EL (cell line): ENCODE measurements around the gene SQSTM1.
A peak's percentile ranks its signal among the peaks of the same experiment; 100 is the strongest.
"Not testable (repeated sequence)": the region's sequence is repeated elsewhere in the genome, so short reads cannot be mapped to it uniquely, and the experiment has no call there.

Source experiments
- DNase-seq: peaks from one replicate; pipeline ENCODE4 v3.0.0-alpha.2; 2016

SQSTM1 gene

GRCh38 chr5:179858586-179859427, 38.1 kb downstream of the SQSTM1 start, which contains the start of gene MRNIP:
Gene MRNIP (minus strand): TSS chr5:179858817. CDS start chr5:179858796, 21 bp downstream.
- DNase-seq = peak; percentile 95

DNA sequence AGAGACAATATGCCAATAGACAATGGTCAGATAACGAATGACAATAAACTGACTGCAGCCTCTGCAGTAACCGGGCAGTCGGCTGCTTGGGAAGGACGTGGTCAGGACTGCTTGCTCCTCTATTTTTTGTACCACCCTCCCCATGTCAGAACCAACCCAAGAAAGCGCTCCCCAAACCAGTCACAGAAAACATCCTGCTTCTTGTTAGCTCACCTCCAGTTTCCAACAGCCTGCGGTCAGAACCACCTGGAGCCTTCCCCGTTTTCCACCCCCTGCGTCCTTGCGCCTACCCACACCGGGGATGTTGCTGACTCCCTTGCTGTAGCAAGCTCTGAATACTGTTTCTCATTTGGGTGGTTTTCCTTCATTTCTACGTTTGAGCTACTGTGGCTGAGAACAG, 39.6 kb downstream of the SQSTM1 start:
- no peak for DNase-seq

GRCh38 chr5:179862296-179862695, 41.6 kb downstream of the SQSTM1 start:
- no peak for DNase-seq

DNA sequence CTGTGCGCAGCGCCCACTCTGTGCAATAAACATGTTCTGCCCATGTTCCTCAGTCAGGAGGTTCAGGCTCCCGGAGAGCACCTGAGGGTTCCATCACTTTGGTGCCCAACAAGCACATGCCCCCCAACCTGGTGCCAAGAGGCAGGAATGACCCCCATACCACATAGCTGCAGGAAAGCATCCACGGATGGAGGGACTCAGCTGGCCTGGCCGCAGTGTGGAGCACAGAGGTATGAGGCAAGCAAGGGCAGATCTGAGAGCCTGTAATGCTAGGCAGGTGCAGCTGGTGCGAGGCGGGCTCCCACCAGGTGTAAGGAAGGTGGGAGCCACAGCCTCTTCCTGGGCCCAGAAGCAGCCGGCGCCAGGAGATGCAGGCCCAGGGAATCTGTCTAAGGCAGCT, 42.2 kb downstream of the SQSTM1 start:
- DNase-seq = no peak

- no peak for DNase-seq
Observed at GRCh38 chr5:179863449-179864085, 42.9 kb downstream of the SQSTM1 start.

DNA sequence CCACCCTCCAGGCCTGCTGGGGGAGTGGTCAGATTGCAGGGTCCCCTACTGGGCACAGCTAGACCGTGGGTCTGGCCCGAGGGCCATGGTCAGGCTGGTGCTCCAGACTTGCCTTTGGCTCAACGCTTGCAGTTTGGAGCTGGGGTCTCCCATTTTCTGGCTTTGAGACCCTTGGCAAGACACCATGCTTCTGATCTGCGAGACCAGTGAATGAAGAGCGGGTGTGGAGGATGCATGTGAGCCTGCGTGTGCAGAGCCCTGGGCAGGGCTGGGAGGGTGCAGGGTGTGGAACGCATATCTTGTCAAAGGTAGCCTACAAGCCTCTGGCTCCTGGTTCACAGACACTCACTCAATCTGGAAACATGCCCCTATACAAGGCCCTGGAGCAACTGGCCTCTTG, 44.0 kb downstream of the SQSTM1 start:
- no peak for DNase-seq

- no peak for DNase-seq
Observed at GRCh38 chr5:179865491-179866240, 45.0 kb downstream of the SQSTM1 start.

- DNase-seq = no peak
Observed at GRCh38 chr5:179866241-179867078, 45.8 kb downstream of the SQSTM1 start.

- no peak for DNase-seq
Observed at GRCh38 chr5:179867079-179867465, 46.4 kb downstream of the SQSTM1 start.

- DNase-seq = no peak
Observed at GRCh38 chr5:179867476-179867875, 46.8 kb downstream of the SQSTM1 start.

GRCh38 chr5:179868541-179868940, 47.8 kb downstream of the SQSTM1 start:
- no peak for DNase-seq

- DNase-seq = no peak
Observed at GRCh38 chr5:179869101-179869500, 48.4 kb downstream of the SQSTM1 start.

- no peak for DNase-seq
Observed at GRCh38 chr5:179869641-179870402, 49.1 kb downstream of the SQSTM1 start.

DNA sequence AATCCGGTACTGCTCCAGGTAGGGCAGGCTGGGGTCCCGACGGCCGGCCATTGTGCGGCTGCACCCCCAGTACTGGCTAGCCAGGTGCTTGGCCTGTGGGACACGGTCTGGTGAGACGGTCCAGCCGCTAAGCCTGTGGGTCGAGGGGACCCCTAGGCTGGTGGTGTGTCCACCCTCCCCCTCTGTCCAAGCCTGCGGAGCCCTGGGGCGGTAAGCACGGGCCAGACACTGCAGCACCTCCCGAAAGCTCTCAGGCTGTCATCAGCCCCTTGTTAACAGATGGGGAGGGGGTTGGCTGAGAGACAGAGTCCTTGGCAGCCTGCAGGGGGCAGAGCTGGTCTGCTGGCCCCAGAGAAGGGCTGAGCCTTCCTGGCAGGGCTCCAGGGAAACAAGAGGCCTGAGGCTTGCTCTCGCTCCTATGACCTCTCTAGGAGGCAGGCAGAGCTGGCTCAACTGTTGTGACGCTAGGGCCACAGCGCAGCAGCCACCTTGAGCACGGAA, 49.7 kb downstream of the SQSTM1 start:
- DNase-seq = peak; percentile 32

DNA sequence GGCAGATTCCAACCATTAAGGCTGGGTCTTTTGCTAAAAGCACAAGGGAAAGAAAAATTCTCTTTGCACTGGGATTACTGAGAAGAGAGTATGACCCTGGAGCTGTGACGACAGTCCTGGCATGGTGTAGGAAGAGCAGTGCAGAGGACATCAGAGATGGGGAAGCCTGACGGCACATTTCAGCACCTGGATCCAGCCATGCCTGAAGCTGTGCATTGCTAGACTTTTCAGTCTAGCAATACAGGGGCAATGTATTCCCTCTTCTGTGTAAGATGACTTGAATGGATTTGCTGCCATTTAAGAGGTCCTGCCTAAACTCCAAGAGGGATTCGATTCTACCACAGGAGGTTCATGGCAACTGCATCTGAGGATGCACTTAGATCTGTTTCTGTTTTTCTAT, 50.2 kb downstream of the SQSTM1 start:
- DNase-seq = no peak

DNA sequence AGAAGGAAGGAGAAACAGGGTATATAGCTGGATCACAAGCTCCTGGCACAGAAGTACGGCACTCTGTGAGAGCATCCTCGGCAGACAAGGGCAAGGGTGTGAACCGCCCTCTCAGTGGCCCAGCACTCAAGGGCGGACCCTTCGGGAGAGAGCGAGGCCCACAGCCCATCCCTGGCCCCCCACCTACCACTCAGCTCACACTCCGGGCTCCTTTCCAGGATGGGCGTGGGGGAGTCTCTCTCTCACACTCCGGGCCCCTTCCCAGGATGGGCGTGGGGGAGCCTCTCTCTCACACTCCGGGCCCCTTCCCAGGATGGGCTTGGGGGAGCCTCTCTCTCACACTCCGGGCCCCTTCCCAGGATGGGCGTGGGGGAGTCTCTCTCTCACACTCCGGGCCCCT, 50.8 kb downstream of the SQSTM1 start:
- DNase-seq = not testable (repeated sequence)

DNA sequence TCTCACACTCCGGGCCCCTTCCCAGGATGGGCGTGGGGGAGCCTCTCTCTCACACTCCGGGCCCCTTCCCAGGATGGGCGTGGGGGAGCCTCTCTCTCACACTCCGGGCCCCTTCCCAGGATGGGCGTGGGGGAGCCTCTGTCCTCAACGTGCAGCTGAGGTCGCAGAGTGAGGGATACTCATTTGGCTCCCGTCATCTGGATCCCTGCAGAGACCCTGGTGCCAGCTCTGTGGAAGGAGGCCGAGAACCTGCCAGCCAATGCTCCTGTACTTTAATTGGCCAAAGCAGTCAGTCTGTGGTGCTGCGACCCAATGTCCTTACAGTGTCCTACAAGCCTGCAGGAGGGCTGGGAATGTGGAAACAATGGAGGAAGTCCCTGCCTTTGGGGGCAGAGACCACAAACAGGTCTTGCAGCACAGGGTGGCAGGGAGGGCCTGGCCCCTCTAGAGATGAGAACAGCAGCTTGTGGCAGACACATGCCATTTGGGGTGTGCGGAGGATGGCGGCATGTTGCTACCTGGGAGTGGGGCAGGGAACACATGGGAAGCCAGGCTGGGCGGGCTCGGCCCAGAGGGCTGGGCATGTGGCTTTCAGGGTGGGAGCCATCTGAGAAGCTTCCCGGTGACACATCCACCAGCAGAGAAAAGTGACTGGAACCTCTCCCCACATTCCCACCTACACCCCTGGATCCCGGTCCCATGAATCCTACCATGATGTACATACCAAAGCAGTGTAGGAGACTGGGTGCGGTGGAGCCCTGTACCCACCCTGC, 51.5 kb downstream of the SQSTM1 start:
- no peak for DNase-seq

GRCh38 chr5:179872828-179873575, 52.3 kb downstream of the SQSTM1 start:
- DNase-seq = no peak

DNA sequence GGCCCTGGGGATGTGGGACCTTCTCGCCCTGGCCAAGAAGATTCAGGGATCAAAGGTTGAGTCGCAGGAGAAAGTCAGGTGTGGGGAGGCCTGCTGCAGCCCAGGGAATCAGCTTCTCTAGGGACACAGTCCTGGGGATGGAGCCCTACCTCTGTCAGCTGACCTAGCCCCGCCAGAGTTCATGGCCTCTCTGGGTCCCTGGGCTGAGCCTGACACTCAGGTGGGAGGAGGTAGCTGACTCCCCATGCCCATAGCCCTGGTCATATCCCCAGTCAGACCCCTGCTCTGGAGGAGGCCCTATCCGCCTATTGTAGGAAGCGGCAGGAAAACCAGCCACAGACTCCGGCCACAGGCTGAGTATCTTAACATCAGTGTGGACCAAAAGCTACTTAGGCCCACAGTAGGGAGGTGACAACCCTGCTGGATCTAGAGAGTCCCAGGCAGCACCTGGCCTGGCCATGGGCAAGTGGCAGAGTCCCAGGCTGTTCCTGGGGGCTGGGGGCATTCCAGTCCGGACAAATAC, 52.9 kb downstream of the SQSTM1 start:
- DNase-seq = no peak

DNA sequence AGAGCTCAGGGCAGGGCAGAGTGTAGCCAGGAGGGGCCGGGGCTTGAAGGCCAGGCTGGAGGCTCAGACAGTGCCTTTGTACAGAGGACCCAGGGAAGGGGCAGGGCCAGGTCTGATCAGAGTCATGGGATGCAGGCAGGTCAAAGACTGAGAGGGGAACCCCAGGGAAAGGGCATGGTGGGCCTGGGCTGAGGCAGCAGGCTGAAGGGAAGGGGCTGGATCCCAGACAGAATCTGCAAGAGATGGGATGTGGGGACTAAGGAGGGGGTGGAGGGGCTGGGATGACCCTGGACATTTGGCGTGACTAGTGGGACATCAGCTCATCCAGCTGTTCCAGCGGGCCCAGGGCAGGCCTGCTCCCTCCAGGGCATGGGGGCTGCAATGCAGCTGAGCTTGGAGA, 53.4 kb downstream of the SQSTM1 start:
- no peak for DNase-seq
